Heart left ventricle (tissue), 16 donors: ENCODE results near the gene ASB5. TPM values are rescaled to one million over a fixed set of nuclear protein-coding genes. Genes with fewer than 3 reads are reported as not detected.
A peak's percentile ranks its signal among the peaks of the same experiment; 100 is the strongest.

Experiments used
- ATAC-seq, 4 donors: fragments of 200-7000 bp; cut with Tn5 transposase; one replicate each; pipeline ENCODE4 v1.9.1; 2020 to 2022; ENCODE audit warnings: moderate library complexity in 4 of 4, mild to moderate bottlenecking in 3 of 4, moderate number of reproducible peaks in 1 of 4
- DNase-seq, 5 donors: peaks; one replicate each; pipeline ENCODE4 v3.0.0-alpha.2; 2020
- H3K27ac ChIP-seq, 12 donors: fragments of 200-600 bp; sonication (generic) in 4 of 12; one replicate each; pipeline versions ENCODE4 v1.5.0 to v1.8.0; 2016 to 2022; ENCODE audit warnings: mild to moderate bottlenecking in 2 of 12
- H3K27me3 ChIP-seq, 9 donors: fragments of 200-600 bp; sonication (generic) in 2 of 9; one replicate each; pipeline versions ENCODE4 v1.5.1 to v1.8.0; 2016 to 2022; ENCODE audit warnings: mild to moderate bottlenecking in 3 of 9
- H3K36me3 ChIP-seq, 9 donors: fragments of 200-600 bp; sonication (generic) in 2 of 9; one replicate each; pipeline versions ENCODE4 v1.5.0 to v1.8.0; 2018 to 2022; ENCODE audit warnings: mild to moderate bottlenecking in 2 of 9
- H3K4me1 ChIP-seq, 12 donors: fragments of 200-600 bp; sonication (generic) in 4 of 12; one replicate each; pipeline versions ENCODE4 v1.5.0 to v1.8.0; 2016 to 2022; ENCODE audit warnings: mild to moderate bottlenecking in 3 of 12
- H3K4me3 ChIP-seq, 12 donors: fragments of 200-600 bp; sonication (generic) in 4 of 12; one replicate each; pipeline versions ENCODE4 v1.5.0 to v1.8.0; 2017 to 2022; ENCODE audit warnings: mild to moderate bottlenecking in 9 of 12, moderate library complexity in 4 of 12
- H3K9me3 ChIP-seq, 12 donors: fragments of 200-600 bp; sonication (generic) in 4 of 12; one replicate each; pipeline versions ENCODE4 v1.5.0 to v1.8.0; 2016 to 2022; ENCODE audit warnings: mild to moderate bottlenecking in 1 of 12
- POLR2A ChIP-seq, 2 donors: fragments of 450-650 bp; IDR thresholded peaks; one replicate each; pipeline ENCODE4 v1.6.1; 2017; ENCODE audit warnings: antibody characterized with exemption in 2 of 2, mild to moderate bottlenecking in 2 of 2, moderate library complexity in 2 of 2
- WGBS, 4 donors: extraction: QIAGEN DNeasy Blood & Tissue Kit in 2 of 4; methylation state at CpG; one replicate each; pipeline versions ENCODE4 v1.1.5 to v1.1.7; 2013 to 2018; 5-methylcytosine and 5-hydroxymethylcytosine counted together
- intact Hi-C, 10 donors: fragments of 100-400 bp; cut with DNase I; formaldehyde crosslinking; loops; one replicate each; pipeline versions ENCODE4 v1.11.1 to v1.14.2; 2022
- polyA plus RNA-seq, 2 donors: library from polyadenylated mRNA; stranded (reverse); fragments of 200-250 nt; gene quantifications; one replicate each; pipeline ENCODE4 v1.2.3, GENCODE V29; 2013
- total RNA-seq, 9 donors: library from RNA; depleted of rRNA in 2 of 9; stranded (reverse); fragments of >200 nt in 2 of 9; fragmentation: NEBNext Ultra II Directional in 3 of 9; extraction: Animal tissue kit (Norgen Biotek cat#: 25700) in 3 of 9; gene quantifications; one replicate each; pipeline versions ENCODE4 v1.1.0 to v1.2.4, GENCODE V29; 2016 to 2023
- TF ChIP-seq, protein P1 (sequence below), 12 donors: fragments of 200-600 bp; sonication (generic) in 4 of 12; IDR thresholded peaks; one replicate each; pipeline versions ENCODE4 v1.5.0 to v1.8.0; 2018 to 2022; ENCODE audit warnings: antibody characterized with exemption in 12 of 12, mild to moderate bottlenecking in 5 of 12
- donor health status: ischemic (EF 13 %, LVEDD 7.1; RV severe dilation, severe dysfunction).
- donor health status: healthy with polysubstance abuse.
- donor health status: DM: no; HTN: yes; CAD: no.
- donor health status: DM: no; HTN: no; CAD: no.
- donor health status: ischemic (EF 25% LVEDD 6.9; RV normal size, moderate dysfunction).
- donor health status: ischemic (EF 25% LVEDD 5.7; RV mildly dilated, moderate dysfunction).
- donor health status: healthy.
- donor health status: DM: yes; HTN: yes; CAD: no.
- donor health status: ischemic (EF 35%, LVEDD 5.7; RV mildly dilated, moderate dysfunction).
- donor health status: nonischemic (EF 11% LVEDD 7.7; RV severe dilation, severe dysfunction).
- donor health status: DM: yes; HTN: yes; CAD: no.
- donor health status: PGD.
- donor health status: ischemic (EF 29% LVEDD 5.4; RV normal size, mild dysfunction).
- donor health status: nonischemic (EF 23%, LVEDD 6.1; RV moderate dilation, normal function).

The ASB5 gene
- total and polyA plus RNA-seq, 11 donors, result 1.0 to 7.7 (median 2.8) TPM

DNA sequence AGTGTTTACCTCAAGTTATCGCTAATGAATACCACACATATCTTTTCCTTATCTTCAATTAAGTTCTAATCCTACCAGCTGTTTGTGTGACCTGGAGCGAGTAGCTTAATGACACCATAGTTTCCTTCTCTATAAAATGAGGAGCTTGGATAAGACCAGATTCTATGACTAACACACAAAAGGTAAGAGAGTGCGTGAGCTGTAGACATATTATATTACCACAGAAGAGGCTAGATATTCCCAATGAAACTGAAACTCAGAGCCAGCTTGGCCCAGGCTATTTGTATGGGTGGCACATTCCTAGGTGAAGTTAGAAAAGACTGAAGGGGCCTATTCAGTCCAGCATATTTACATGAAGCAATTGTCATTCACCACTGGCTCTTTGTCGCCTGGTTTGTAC is 30.2 kb downstream of the ASB5 start:
- Histone ChIP-seq H3K27me3 (no peaks in the 10 kb centered on the region), H3K27ac (peak overlapping the region in 11 of 12 donors; percentile 71 to 94 (median 87)), H3K9me3 (no peaks in the 10 kb centered on the region), H3K36me3 (no peaks in the 10 kb centered on the region), H3K4me1 (peaks cover 0 to 25% (median 7%) of the 10 kb centered on the region in 12 donors), H3K4me3 (no peak overlapping the region)
- 42 to 56% (median 55%) methylated on average over 4 of the region's 4 CpGs for WGBS, 4 donors
- intact Hi-C loops, result loop anchor here in 3 of 10 donors (5.0 to 10.0 kb wide), 3 partner anchors 33 to 86 kb away; partner anchors contain the start of gene SPATA4 (in 2 of the 3)
- DNase-seq (no peak), ATAC-seq (peak in 1 of 4 donors; percentile 12)
- TF ChIP-seq, protein P1, sequence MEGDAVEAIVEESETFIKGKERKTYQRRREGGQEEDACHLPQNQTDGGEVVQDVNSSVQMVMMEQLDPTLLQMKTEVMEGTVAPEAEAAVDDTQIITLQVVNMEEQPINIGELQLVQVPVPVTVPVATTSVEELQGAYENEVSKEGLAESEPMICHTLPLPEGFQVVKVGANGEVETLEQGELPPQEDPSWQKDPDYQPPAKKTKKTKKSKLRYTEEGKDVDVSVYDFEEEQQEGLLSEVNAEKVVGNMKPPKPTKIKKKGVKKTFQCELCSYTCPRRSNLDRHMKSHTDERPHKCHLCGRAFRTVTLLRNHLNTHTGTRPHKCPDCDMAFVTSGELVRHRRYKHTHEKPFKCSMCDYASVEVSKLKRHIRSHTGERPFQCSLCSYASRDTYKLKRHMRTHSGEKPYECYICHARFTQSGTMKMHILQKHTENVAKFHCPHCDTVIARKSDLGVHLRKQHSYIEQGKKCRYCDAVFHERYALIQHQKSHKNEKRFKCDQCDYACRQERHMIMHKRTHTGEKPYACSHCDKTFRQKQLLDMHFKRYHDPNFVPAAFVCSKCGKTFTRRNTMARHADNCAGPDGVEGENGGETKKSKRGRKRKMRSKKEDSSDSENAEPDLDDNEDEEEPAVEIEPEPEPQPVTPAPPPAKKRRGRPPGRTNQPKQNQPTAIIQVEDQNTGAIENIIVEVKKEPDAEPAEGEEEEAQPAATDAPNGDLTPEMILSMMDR (IDR thresholded peaks at IDR 0.05), result no peak
- no peak for TF ChIP-seq POLR2A (IDR thresholded peaks at IDR 0.05)

DNA sequence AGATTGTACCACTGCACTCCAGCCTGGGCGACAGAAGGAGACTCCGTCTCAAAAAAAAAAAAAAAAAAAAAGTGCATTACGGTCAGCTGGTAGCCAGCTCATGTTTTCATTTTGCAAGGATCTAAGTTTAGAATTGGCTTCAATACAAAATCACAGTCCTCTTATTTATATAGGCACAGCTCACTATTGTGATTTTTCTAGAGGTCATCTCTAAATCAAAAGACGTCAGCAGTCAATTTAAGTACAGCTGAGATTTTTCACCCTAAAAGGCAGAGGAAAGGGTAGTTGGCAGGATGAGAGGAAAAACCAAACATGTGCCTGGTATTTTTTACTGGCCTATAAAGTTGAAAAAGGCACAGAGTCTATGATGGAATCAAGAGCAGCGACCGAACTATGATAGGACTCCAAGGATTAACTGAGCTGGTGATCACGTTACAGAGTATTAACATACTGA is 30.8 kb downstream of the ASB5 start:
- no peaks in the 10 kb centered on the region for H3K36me3 ChIP-seq
- intact Hi-C loops, result loop anchor here in 3 of 10 donors (5.0 to 10.0 kb wide), 3 partner anchors 34 to 87 kb away; partner anchors contain the start of gene SPATA4 (in 2 of the 3)
- peak overlapping the region; percentile 71 to 94 (median 84) for H3K27ac ChIP-seq
- WGBS, 4 donors, result 13 to 22% (median 18%) methylated on average over 7 of the region's 7 CpGs
- ATAC-seq (peak; percentile 74 to 89 (median 82)), DNase-seq (no peak)
- peaks cover 0 to 25% (median 7%) of the 10 kb centered on the region in 12 donors for H3K4me1 ChIP-seq
- peak overlapping the region in 6 of 12 donors; percentile 6 to 15 (median 8) for H3K4me3 ChIP-seq
- no peaks in the 10 kb centered on the region for H3K27me3 ChIP-seq
- TF ChIP-seq POLR2A (IDR thresholded peaks at IDR 0.05), result no peak
- TF ChIP-seq, protein P1 (IDR thresholded peaks at IDR 0.05), result no peak
- no peaks in the 10 kb centered on the region for H3K9me3 ChIP-seq

DNA sequence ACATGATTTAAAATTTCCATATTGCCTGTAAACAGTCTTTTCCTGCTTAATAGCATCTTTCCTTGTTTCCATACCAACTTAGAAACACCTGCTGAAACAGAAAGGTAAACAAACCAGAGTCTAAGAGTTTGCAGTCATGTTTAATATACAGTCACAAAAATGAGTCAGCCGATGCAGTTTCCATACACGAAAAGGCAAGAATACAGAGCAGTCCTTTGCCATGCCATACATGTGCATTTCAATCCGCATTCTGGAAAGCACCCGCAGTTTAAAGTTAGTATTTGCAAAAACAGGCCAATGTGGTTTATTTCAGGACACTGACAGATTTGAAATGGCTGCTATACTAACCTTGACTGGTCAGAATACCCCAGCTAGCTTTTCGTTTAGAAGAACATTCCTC is 32.1 kb downstream of the ASB5 start:
- Histone ChIP-seq H3K9me3 (no peaks in the 10 kb centered on the region), H3K4me3 (peak overlapping the region in 5 of 12 donors; percentile 6 to 15 (median 8)), H3K27me3 (no peaks in the 10 kb centered on the region), H3K4me1 (peaks cover 0 to 25% (median 7%) of the 10 kb centered on the region in 12 donors), H3K36me3 (no peaks in the 10 kb centered on the region), H3K27ac (peak overlapping the region; percentile 71 to 94 (median 84))
- DNase-seq (no peak), ATAC-seq (no peak)
- intact Hi-C loops, result loop anchor here in 3 of 10 donors (2.0 to 10.0 kb wide), 4 partner anchors 35 to 88 kb away; partner anchors contain the start of gene SPATA4 (in 3 of the 3)
- TF ChIP-seq, protein P1 (IDR thresholded peaks at IDR 0.05), result no peak
- no peak for TF ChIP-seq POLR2A (IDR thresholded peaks at IDR 0.05)
- WGBS, 4 donors, result 44 to 52% (median 45%) methylated on average over 5 of the region's 5 CpGs

DNA sequence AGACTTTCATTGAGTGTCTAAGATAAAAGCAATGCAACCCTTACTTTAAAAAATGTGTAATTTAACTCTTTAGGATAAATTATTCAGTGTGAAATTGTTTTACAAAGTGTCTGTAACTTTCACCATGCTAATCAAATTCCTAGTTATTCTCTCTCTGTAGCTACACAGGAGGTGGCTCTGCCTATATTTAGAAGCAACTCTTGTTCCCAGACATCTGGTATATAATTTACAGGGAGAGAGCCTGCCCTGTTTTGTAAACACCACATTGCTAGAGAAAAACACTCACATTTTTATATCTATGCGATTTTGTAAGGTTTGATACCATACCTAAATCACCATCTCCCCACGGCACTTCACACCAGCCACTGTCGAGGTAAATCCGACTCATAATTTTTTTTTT is 38.2 kb downstream of the ASB5 start:
- no peaks in the 10 kb centered on the region for H3K9me3 ChIP-seq
- peak overlapping the region in 11 of 12 donors; percentile 11 to 79 (median 62) for H3K27ac ChIP-seq
- H3K27me3 ChIP-seq, result no peaks in the 10 kb centered on the region
- peaks cover 0 to 25% (median 8%) of the 10 kb centered on the region in 12 donors for H3K4me1 ChIP-seq
- WGBS, 4 donors, result 12 to 25% (median 23%) methylated on average over 4 of the region's 4 CpGs
- ATAC-seq (peak; percentile 56 to 88 (median 68)), DNase-seq (no peak)
- no peaks in the 10 kb centered on the region for H3K36me3 ChIP-seq
- TF ChIP-seq, protein P1 (IDR thresholded peaks at IDR 0.05), result no peak
- TF ChIP-seq POLR2A (IDR thresholded peaks at IDR 0.05), result no peak
- intact Hi-C loops, result loop anchor here in 4 of 10 donors (2.0 to 10.0 kb wide), 5 partner anchors 34 to 94 kb away; partner anchors contain the start of genes SPATA4 (in 2 of the 4) and SPCS3 (in 1 of the 4)
- H3K4me3 ChIP-seq, result peak overlapping the region in 6 of 12 donors; percentile 11 to 32 (median 22)
